ENCODE results near the gene INTS1. TPM values are rescaled to one million over a fixed set of nuclear protein-coding genes. Genes with fewer than 3 reads are reported as not detected.

INTS1 gene
- total and polyA plus RNA-seq, 10 of the 15 experiments (the other 5 are each of a cell fraction or from before 2014, with no cell fraction given) = 0.52 to 89.0 (median 15.1) TPM

GRCh38 chr7:1545417-1546246, 41.4 kb upstream of the INTS1 start:
- CTCF ChIA-PET = no interaction called here
- ATAC-seq (peak; percentile 12; the same call in 1 of the 3 replicates), FAIRE-seq (no peak), DNase-seq (ENCODE audit: low read depth, low spot score) (no peak)
- in situ Hi-C loops (cut with MboI) (no loop called here), intact Hi-C loops (cut with micrococcal nuclease; ENCODE audit: unreplicated experiment) (no loop called here)
- no TSS peak for BruUV-seq (replicated peaks)
- H3K9me3 ChIP-seq (replicated peaks; ENCODE audit: control insufficient read depth, insufficient read depth, low read length) = no peaks in the 10 kb centered on the region
- H3K4me2 ChIP-seq (ENCODE audit: control insufficient read depth, insufficient read depth) = no peak overlapping the region
- WGBS (ENCODE audit: insufficient coverage, insufficient replicate concordance, low lambda C conversion rate, missing lambda C conversion rate) = 61% methylated on average over 31 of the region's 40 CpGs
- TF ChIP-seq ESRRA (IDR thresholded peaks at IDR 0.05; ENCODE audit: low read length) (no peak), MAX (IDR thresholded peaks at IDR 0.05; ENCODE audit: low read depth, low read length) (no peak), RB1 (IDR thresholded peaks at IDR 0.05; ENCODE audit: borderline replicate concordance) (no peak), RUNX3 (IDR thresholded peaks at IDR 0.05; ENCODE audit: low read length) (no peak), RELB (IDR thresholded peaks at IDR 0.05; ENCODE audit: low read depth) (no peak), CEBPB (IDR thresholded peaks at IDR 0.05; ENCODE audit: borderline replicate concordance in 1 of 2, low read depth in 2 of 2, low read length in 2 of 2) (no peak), SRF (IDR thresholded peaks at IDR 0.05; ENCODE audit: low read depth in 2 of 2, low read length in 2 of 2) (no peak), USF1 (IDR thresholded peaks at IDR 0.05; ENCODE audit: borderline replicate concordance, extremely low read length, insufficient read depth, low read depth, low read length) (no peak)
- H3K36me3 ChIP-seq (ENCODE audit: control insufficient read depth in 2 of 2, insufficient read depth in 2 of 2, low read length in 1 of 2) = peaks cover 2 to 9% of the 10 kb centered on the region in 2 experiments; a peak in 3 of 4 replicates
- no peaks in the 10 kb centered on the region for H3K79me2 ChIP-seq (ENCODE audit: control insufficient read depth, insufficient read depth, low read length)
- no peak overlapping the region for H3K27ac ChIP-seq (ENCODE audit: control insufficient read depth, insufficient read depth)
- H2AFZ ChIP-seq (ENCODE audit: control insufficient read depth, low read depth, low read length) = no peak overlapping the region
- POLR2A ChIA-PET = no interaction called here
- H4K20me1 ChIP-seq (ENCODE audit: control insufficient read depth, insufficient read depth) = no peaks in the 10 kb centered on the region
- no peaks in the 10 kb centered on the region for H3K4me1 ChIP-seq (ENCODE audit: control insufficient read depth, insufficient read depth, low read length)
- SMC1A ChIA-PET (ENCODE audit: uncharacterized antibody, unreplicated experiment) = no interaction called here
- no peaks in the 10 kb centered on the region for H3K27me3 ChIP-seq (replicated peaks in 1 of 2; ENCODE audit: control insufficient read depth in 2 of 2, insufficient read depth in 2 of 2, low read length in 1 of 2)
- RAD21 ChIA-PET (ENCODE audit: unreplicated experiment) = no interaction called here
- no peak overlapping the region for H3K4me3 ChIP-seq
- no peak overlapping the region for H3K9ac ChIP-seq (ENCODE audit: control insufficient read depth, insufficient read depth, low read length)

Data from GM12878 (cell line).